Neural cell (in vitro differentiated cells): ENCODE results near the gene GRK3. TPM values are rescaled to one million over a fixed set of nuclear protein-coding genes. Genes with fewer than 3 reads are reported as not detected.

ENCODE experiments used
- H2AFZ ChIP-seq: fragments of 200-600, 300-800 bp; sonication (generic), shearing (Covaris generic); 2 replicates; pipeline ENCODE4 v1.6.0; 2014; ENCODE audit warnings: low read depth, mild to moderate bottlenecking, antibody characterized with exemption, low read length, moderate library complexity
- H3F3A ChIP-seq: fragments of 200-600 bp; shearing (Covaris generic); 2 replicates; pipeline ENCODE4 v1.6.1; 2016; ENCODE audit warnings: mild to moderate bottlenecking, moderate library complexity, mixed read lengths, antibody characterized with exemption, low read length; ENCODE audit not compliant: insufficient read depth, poor library complexity, severe bottlenecking
- H3K27ac ChIP-seq: fragments of 200-600, 300-800 bp; sonication (generic), shearing (Covaris generic); 2 replicates; pipeline ENCODE4 v1.5.1; 2014; ENCODE audit warnings: mild to moderate bottlenecking, low read length, moderate library complexity
- H3K27me3 ChIP-seq: fragments of 300-800, 200-600 bp; sonication (generic), shearing (Covaris generic); 2 replicates; pipeline ENCODE4 v1.6.0; 2014; ENCODE audit warnings: mild to moderate bottlenecking, low read depth, low read length, moderate library complexity; ENCODE audit not compliant: insufficient read depth
- H3K36me3 ChIP-seq: fragments of 300-800, 200-600 bp; sonication (generic), shearing (Covaris generic); 2 replicates; pipeline ENCODE4 v1.5.1; 2014; ENCODE audit warnings: mild to moderate bottlenecking, antibody characterized with exemption, low read length, moderate library complexity; ENCODE audit not compliant: insufficient read depth
- H3K4me2 ChIP-seq: fragments of 300-800, 200-600 bp; sonication (generic), shearing (Covaris generic); 2 replicates; pipeline ENCODE4 v1.6.0; 2014; ENCODE audit warnings: mild to moderate bottlenecking, low read length
- H3K4me3 ChIP-seq: fragments of 300-800, 200-600 bp; sonication (generic), shearing (Covaris generic); 2 replicates; pipeline ENCODE4 v1.5.1; 2014; ENCODE audit warnings: mild to moderate bottlenecking, low read length, moderate library complexity
- H3K79me2 ChIP-seq: fragments of 200-600 bp; shearing (Covaris generic); replicated peaks from 2 replicates; pipeline ENCODE4 v1.6.0; 2014; ENCODE audit warnings: mild to moderate bottlenecking, low read length, moderate library complexity; ENCODE audit not compliant: insufficient read depth
- H3K9ac ChIP-seq: fragments of 300-800, 200-600 bp; sonication (generic), shearing (Covaris generic); 2 replicates; pipeline ENCODE4 v1.6.1; 2016; ENCODE audit warnings: mild to moderate bottlenecking, low read length, mixed read lengths
- H3K9me2 ChIP-seq: fragments of 200-600 bp; shearing (Covaris generic); 2 replicates; pipeline ENCODE4 v1.6.1; 2016; ENCODE audit warnings: mild to moderate bottlenecking, low read length, mixed read lengths; ENCODE audit not compliant: insufficient read depth
- H3K9me3 ChIP-seq: fragments of 200-600, 300-800 bp; sonication (generic), shearing (Covaris generic); 2 replicates; pipeline ENCODE4 v1.6.1; 2016; ENCODE audit warnings: mild to moderate bottlenecking, mixed run types, low read length, moderate library complexity, mixed read lengths
- H4K20me1 ChIP-seq: fragments of 200-600 bp; shearing (Covaris generic); 2 replicates; pipeline ENCODE4 v1.6.1; 2016; ENCODE audit warnings: mild to moderate bottlenecking, mixed run types; ENCODE audit not compliant: insufficient read depth
- EP300 ChIP-seq: fragments of 450-650 bp; conservative IDR thresholded peaks from 2 replicates; pipeline ENCODE4 v1.6.1; 2014; ENCODE audit warnings: antibody characterized with exemption, mild to moderate bottlenecking, moderate library complexity; ENCODE audit not compliant: poor library complexity, severe bottlenecking
- EZH2 ChIP-seq: fragments of 200-600, 300-800 bp; shearing (Covaris generic), sonication (generic); IDR thresholded peaks from 2 replicates; pipeline ENCODE4 v1.6.1; 2014; ENCODE audit warnings: antibody characterized with exemption, low read length, borderline replicate concordance, mild to moderate bottlenecking; ENCODE audit not compliant: insufficient read depth, poor library complexity, severe bottlenecking
- MXI1 ChIP-seq: fragments of 450-650 bp; conservative IDR thresholded peaks from 2 replicates; pipeline ENCODE4 v1.6.1; 2014; ENCODE audit warnings: antibody characterized with exemption, mild to moderate bottlenecking; ENCODE audit not compliant: poor library complexity, severe bottlenecking
- POLR2AphosphoS5 ChIP-seq: IDR thresholded peaks from 2 replicates; pipeline ENCODE4 v1.6.1; 2012
- RAD21 ChIP-seq: fragments of 450-650 bp; conservative IDR thresholded peaks from 2 replicates; pipeline ENCODE4 v1.6.1; 2014; ENCODE audit warnings: antibody characterized with exemption, mild to moderate bottlenecking, moderate library complexity
- REST ChIP-seq: IDR thresholded peaks from 2 replicates; pipeline ENCODE4 v1.6.1; 2012; ENCODE audit warnings: borderline replicate concordance
- SMC3 ChIP-seq: fragments of 450-650 bp; conservative IDR thresholded peaks from 2 replicates; pipeline ENCODE4 v1.6.1; 2014; ENCODE audit warnings: antibody characterized with exemption, mild to moderate bottlenecking, moderate library complexity; ENCODE audit not compliant: poor library complexity
- TAF1 ChIP-seq: IDR thresholded peaks from 2 replicates; pipeline ENCODE4 v1.6.1; 2012; ENCODE audit warnings: low read depth
- polyA plus RNA-seq: library from polyadenylated mRNA; depleted of rRNA; stranded (reverse); fragments of >200 nt; gene quantifications from 2 replicates; pipeline ENCODE4 v1.2.3, GENCODE V29; 2014
- TF ChIP-seq, protein P1 (sequence below): fragments of 450-650 bp; IDR thresholded peaks from 2 replicates; pipeline ENCODE4 v1.5.1; 2014; ENCODE audit warnings: antibody characterized with exemption, mild to moderate bottlenecking, moderate library complexity; ENCODE audit not compliant: poor library complexity, severe bottlenecking

GRK3 gene
- polyA plus RNA-seq, 1 donor from 2014 or later: 9.8 TPM

DNA sequence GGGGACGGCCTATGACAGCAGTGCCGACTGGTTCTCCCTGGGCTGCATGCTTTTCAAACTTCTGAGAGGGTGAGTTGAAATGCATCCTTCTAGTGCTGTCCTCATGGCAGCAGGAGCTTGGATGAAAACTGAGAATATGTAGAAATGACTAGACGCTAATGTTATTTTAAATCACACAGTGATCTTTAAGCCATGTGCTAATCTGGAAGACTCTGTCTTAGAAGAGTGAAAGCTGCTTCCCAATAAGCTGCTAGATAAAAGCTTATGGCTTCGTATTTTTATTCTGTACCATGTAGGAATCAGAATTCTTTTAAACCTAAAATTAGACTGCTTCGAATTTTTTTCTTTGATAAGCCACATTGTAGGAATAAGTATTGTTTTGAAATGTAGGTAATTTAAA is 130.7 kb downstream of the GRK3 start:
- no peak overlapping the region for H3K27ac ChIP-seq
- no peaks in the 10 kb centered on the region for H3K79me2 ChIP-seq
- H3K9ac ChIP-seq: no peak overlapping the region
- H3K4me3 ChIP-seq: no peak overlapping the region
- H3K27me3 ChIP-seq: no peaks in the 10 kb centered on the region
- H3F3A ChIP-seq: no peaks in the 10 kb centered on the region
- no peaks in the 10 kb centered on the region for H3K9me2 ChIP-seq
- no peak overlapping the region for H2AFZ ChIP-seq
- no peaks in the 10 kb centered on the region for H3K36me3 ChIP-seq
- no peaks in the 10 kb centered on the region for H3K9me3 ChIP-seq
- no peaks in the 10 kb centered on the region for H4K20me1 ChIP-seq
- H3K4me2 ChIP-seq: no peak overlapping the region
- TF ChIP-seq EZH2 (no peak), RAD21 (no peak), MXI1 (no peak), TAF1 (no peak), EP300 (no peak), SMC3 (no peak), REST (no peak), POLR2AphosphoS5 (no peak)
- TF ChIP-seq, protein P1, sequence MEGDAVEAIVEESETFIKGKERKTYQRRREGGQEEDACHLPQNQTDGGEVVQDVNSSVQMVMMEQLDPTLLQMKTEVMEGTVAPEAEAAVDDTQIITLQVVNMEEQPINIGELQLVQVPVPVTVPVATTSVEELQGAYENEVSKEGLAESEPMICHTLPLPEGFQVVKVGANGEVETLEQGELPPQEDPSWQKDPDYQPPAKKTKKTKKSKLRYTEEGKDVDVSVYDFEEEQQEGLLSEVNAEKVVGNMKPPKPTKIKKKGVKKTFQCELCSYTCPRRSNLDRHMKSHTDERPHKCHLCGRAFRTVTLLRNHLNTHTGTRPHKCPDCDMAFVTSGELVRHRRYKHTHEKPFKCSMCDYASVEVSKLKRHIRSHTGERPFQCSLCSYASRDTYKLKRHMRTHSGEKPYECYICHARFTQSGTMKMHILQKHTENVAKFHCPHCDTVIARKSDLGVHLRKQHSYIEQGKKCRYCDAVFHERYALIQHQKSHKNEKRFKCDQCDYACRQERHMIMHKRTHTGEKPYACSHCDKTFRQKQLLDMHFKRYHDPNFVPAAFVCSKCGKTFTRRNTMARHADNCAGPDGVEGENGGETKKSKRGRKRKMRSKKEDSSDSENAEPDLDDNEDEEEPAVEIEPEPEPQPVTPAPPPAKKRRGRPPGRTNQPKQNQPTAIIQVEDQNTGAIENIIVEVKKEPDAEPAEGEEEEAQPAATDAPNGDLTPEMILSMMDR: no peak

DNA sequence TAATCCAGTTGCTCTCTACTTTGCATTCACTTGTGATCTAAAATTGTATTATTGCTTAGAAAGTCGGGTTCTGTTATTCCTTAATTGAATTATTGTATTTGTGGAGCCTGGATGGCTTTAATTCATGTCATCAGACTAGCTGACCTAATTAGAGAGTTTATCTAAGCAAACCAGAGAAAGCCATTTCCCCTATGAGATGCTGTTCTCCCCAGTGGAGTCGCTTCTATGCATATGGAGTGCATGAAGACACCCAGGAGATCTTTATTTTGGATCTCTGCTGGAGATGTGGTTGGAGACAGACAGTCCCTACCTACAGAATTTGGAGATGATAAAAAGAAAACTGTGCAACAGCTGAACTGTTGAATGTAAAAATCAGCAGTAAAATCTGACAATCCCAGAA is 132.3 kb downstream of the GRK3 start:
- no peak overlapping the region for H3K4me3 ChIP-seq
- no peaks in the 10 kb centered on the region for H3K27me3 ChIP-seq
- H3K9ac ChIP-seq: no peak overlapping the region
- no peak overlapping the region for H2AFZ ChIP-seq
- H3F3A ChIP-seq: no peaks in the 10 kb centered on the region
- no peak overlapping the region for H3K27ac ChIP-seq
- H3K9me2 ChIP-seq: no peaks in the 10 kb centered on the region
- no peaks in the 10 kb centered on the region for H3K79me2 ChIP-seq
- H3K9me3 ChIP-seq: no peaks in the 10 kb centered on the region
- no peaks in the 10 kb centered on the region for H4K20me1 ChIP-seq
- no peaks in the 10 kb centered on the region for H3K36me3 ChIP-seq
- no peak overlapping the region for H3K4me2 ChIP-seq
- TF ChIP-seq RAD21 (no peak), EZH2 (no peak), EP300 (no peak), POLR2AphosphoS5 (no peak), TAF1 (no peak), SMC3 (no peak), REST (no peak), MXI1 (no peak)
- TF ChIP-seq, protein P1: no peak
